Bronchial epithelial cell (primary cell): ENCODE results near the gene SUPT6H. TPM values are rescaled to one million over a fixed set of nuclear protein-coding genes. Genes with fewer than 3 reads are reported as not detected.
"Not testable (repeated sequence)": the region's sequence is repeated elsewhere in the genome, so short reads cannot be mapped to it uniquely, and the experiment has no call there.

Source experiments
- DNase-seq: peaks from one replicate; pipeline ENCODE4 v3.0.0-alpha.2; 2010; ENCODE audit warnings: low read depth
- FAIRE-seq: peaks from 2 replicates; lab custom pipeline; 2011; peaks lifted over from hg19 to GRCh38; lab: Jason Lieb, UNC
- H3K27me3 ChIP-seq: 2 replicates; pipeline ENCODE4 v1.5.1; 2011; ENCODE audit warnings: low read length; ENCODE audit not compliant: control insufficient read depth, insufficient read depth
- H3K36me3 ChIP-seq: 2 replicates; pipeline ENCODE4 v1.5.1; 2011; ENCODE audit warnings: low read length; ENCODE audit not compliant: control insufficient read depth, insufficient read depth
- H3K4me3 ChIP-seq: 2 replicates; pipeline ENCODE4 v1.5.1; 2011; ENCODE audit warnings: mild to moderate bottlenecking, low read depth, low read length, control low read depth
- CTCF ChIP-seq: IDR thresholded peaks from 2 replicates; pipeline ENCODE4 v1.5.1; 2011; ENCODE audit warnings: mild to moderate bottlenecking, moderate library complexity, low read length, control low read depth, inconsistent platforms; ENCODE audit not compliant: insufficient read depth, severe bottlenecking
- total RNA-seq: library from RNA; depleted of rRNA; stranded (reverse); fragments of >200 nt; gene quantifications from 2 replicates; pipeline ENCODE4 v1.2.1, GENCODE V29; 2014

SUPT6H gene
- total RNA-seq, 1 donor from 2014 or later = 23.2 TPM

- TF ChIP-seq CTCF = peak; percentile 5
- Histone ChIP-seq H3K36me3 (peaks cover 23% of the 10 kb centered on the region), H3K27me3 (no peaks in the 10 kb centered on the region), H3K4me3 (peak overlapping the region; percentile 78)
- DNase-seq = no peak
- FAIRE-seq = no peak
These were observed 58.4 kb downstream of the SUPT6H start for GRCh38 chr17:28720247-28720996.

- H3K36me3 ChIP-seq = peaks cover 23% of the 10 kb centered on the region
- not testable (repeated sequence) for FAIRE-seq, H3K27me3 ChIP-seq, DNase-seq
- peak overlapping the region; percentile 78 for H3K4me3 ChIP-seq
These were observed 59.0 kb downstream of the SUPT6H start for GRCh38 chr17:28720997-28721329.

GRCh38 chr17:28722417-28723158 is 60.6 kb downstream of the SUPT6H start:
- H3K27me3 ChIP-seq = no peaks in the 10 kb centered on the region
- FAIRE-seq (no peak), DNase-seq (no peak)
- H3K36me3 ChIP-seq = peaks cover 23% of the 10 kb centered on the region
- no peak for TF ChIP-seq CTCF
- H3K4me3 ChIP-seq = no peak overlapping the region

GRCh38 chr17:28723159-28723835 is 61.3 kb downstream of the SUPT6H start:
- Histone ChIP-seq H3K4me3 (no peak overlapping the region), H3K27me3 (no peaks in the 10 kb centered on the region), H3K36me3 (peaks cover 23% of the 10 kb centered on the region)
- no peak for TF ChIP-seq CTCF
- FAIRE-seq (no peak), DNase-seq (no peak)

- not testable (repeated sequence) for DNase-seq, H3K4me3 ChIP-seq, FAIRE-seq, H3K27me3 ChIP-seq
- H3K36me3 ChIP-seq = peaks cover 23% of the 10 kb centered on the region
These were observed 62.0 kb downstream of the SUPT6H start for GRCh38 chr17:28723836-28724499.

- no peaks in the 10 kb centered on the region for H3K27me3 ChIP-seq
- H3K4me3 ChIP-seq = peak overlapping the region; percentile 72
- DNase-seq (no peak), FAIRE-seq (no peak)
- H3K36me3 ChIP-seq = peaks cover 23% of the 10 kb centered on the region
- no peak for TF ChIP-seq CTCF
These were observed 62.6 kb downstream of the SUPT6H start for GRCh38 chr17:28724500-28725165.
